Osteocyte (in vitro differentiated cells): ENCODE measurements around the gene PCARE. TPM values are rescaled to one million over a fixed set of nuclear protein-coding genes. Genes with fewer than 3 reads are reported as not detected.

Experiments used
- DNase-seq: peaks from one replicate; pipeline ENCODE4 v3.0.0; 2021; ENCODE audit warnings: mixed read lengths; ENCODE audit not compliant: unreplicated experiment; ENCODE audit errors: extremely low spot score
- H3K27ac Mint-ChIP-seq: one replicate; pipeline ENCODE4 v1.8.0; 2021; ENCODE audit warnings: mild to moderate bottlenecking, mixed read lengths; ENCODE audit not compliant: unreplicated experiment
- H3K27me3 Mint-ChIP-seq: one replicate; pipeline ENCODE4 v1.8.0; 2021; ENCODE audit warnings: mixed read lengths; ENCODE audit not compliant: unreplicated experiment
- H3K36me3 Mint-ChIP-seq: one replicate; pipeline ENCODE4 v1.8.0; 2021; ENCODE audit warnings: mixed read lengths; ENCODE audit not compliant: unreplicated experiment
- H3K4me1 Mint-ChIP-seq: one replicate; pipeline ENCODE4 v1.8.0; 2021; ENCODE audit warnings: mixed read lengths; ENCODE audit not compliant: unreplicated experiment
- H3K4me3 Mint-ChIP-seq: one replicate; pipeline ENCODE4 v1.8.0; 2021; ENCODE audit warnings: mild to moderate bottlenecking, moderate library complexity, mixed read lengths; ENCODE audit not compliant: unreplicated experiment
- H3K9me3 Mint-ChIP-seq: one replicate; pipeline ENCODE4 v1.8.0; 2021; ENCODE audit warnings: mixed read lengths; ENCODE audit not compliant: unreplicated experiment
- CTCF ChIP-seq: fragments of 200-600 bp; sonication (generic); IDR thresholded peaks from 2 replicates; pipeline ENCODE4 v1.5.0; 2021; ENCODE audit warnings: antibody characterized with exemption, mild to moderate bottlenecking, moderate library complexity
- total RNA-seq: library from RNA; stranded (reverse); gene quantifications from 2 replicates; pipeline ENCODE4 v1.2.1, GENCODE V29; 2021

PCARE gene
- total RNA-seq, 1 donor from 2014 or later, result not detected

- no peaks in the 10 kb centered on the region for H3K36me3 Mint-ChIP-seq
- H3K27ac Mint-ChIP-seq, result no peak overlapping the region
- peaks cover 32% of the 10 kb centered on the region for H3K4me1 Mint-ChIP-seq
- H3K27me3 Mint-ChIP-seq, result peaks cover 11% of the 10 kb centered on the region
- no peak for TF ChIP-seq CTCF
- DNase-seq, result no peak
- no peaks in the 10 kb centered on the region for H3K9me3 Mint-ChIP-seq
- no peak overlapping the region for H3K4me3 Mint-ChIP-seq
These were observed 58.4 kb downstream of the PCARE start for GRCh38 chr2:29015701-29016470.

GRCh38 chr2:29014811-29015421, 59.4 kb downstream of the PCARE start:
- no peak for TF ChIP-seq CTCF
- Mint-ChIP-seq H3K36me3 (no peaks in the 10 kb centered on the region), H3K27me3 (peaks cover 6% of the 10 kb centered on the region), H3K4me1 (peaks cover 36% of the 10 kb centered on the region), H3K9me3 (no peaks in the 10 kb centered on the region), H3K27ac (no peak overlapping the region), H3K4me3 (no peak overlapping the region)
- no peak for DNase-seq

GRCh38 chr2:29014331-29014730, 60.0 kb downstream of the PCARE start:
- no peak overlapping the region for H3K4me3 Mint-ChIP-seq
- H3K4me1 Mint-ChIP-seq, result peaks cover 36% of the 10 kb centered on the region
- no peak overlapping the region for H3K27ac Mint-ChIP-seq
- no peaks in the 10 kb centered on the region for H3K36me3 Mint-ChIP-seq
- no peak for DNase-seq
- H3K27me3 Mint-ChIP-seq, result peaks cover under 1% of the 10 kb centered on the region
- no peak for TF ChIP-seq CTCF
- no peaks in the 10 kb centered on the region for H3K9me3 Mint-ChIP-seq

GRCh38 chr2:29013057-29013780, 61.1 kb downstream of the PCARE start:
- Mint-ChIP-seq H3K27ac (no peak overlapping the region), H3K4me1 (peaks cover 36% of the 10 kb centered on the region), H3K36me3 (no peaks in the 10 kb centered on the region), H3K9me3 (no peaks in the 10 kb centered on the region), H3K27me3 (no peaks in the 10 kb centered on the region), H3K4me3 (no peak overlapping the region)
- no peak for TF ChIP-seq CTCF
- no peak for DNase-seq

- DNase-seq, result no peak
- TF ChIP-seq CTCF, result no peak
- Mint-ChIP-seq H3K27me3 (no peaks in the 10 kb centered on the region), H3K27ac (no peak overlapping the region), H3K4me3 (no peak overlapping the region), H3K4me1 (peaks cover 36% of the 10 kb centered on the region), H3K9me3 (no peaks in the 10 kb centered on the region), H3K36me3 (no peaks in the 10 kb centered on the region)
These were observed 62.1 kb downstream of the PCARE start for GRCh38 chr2:29012211-29012681.
